Neural cell (in vitro differentiated cells): Measurements from ENCODE around the gene RAC3. TPM values are rescaled to one million over a fixed set of nuclear protein-coding genes. Genes with fewer than 3 reads are reported as not detected.

Source experiments
- H2AFZ ChIP-seq: fragments of 200-600, 300-800 bp; sonication (generic), shearing (Covaris generic); 2 replicates; pipeline ENCODE4 v1.6.0; 2014; ENCODE audit warnings: low read depth, mild to moderate bottlenecking, antibody characterized with exemption, low read length, moderate library complexity
- H3F3A ChIP-seq: fragments of 200-600 bp; shearing (Covaris generic); 2 replicates; pipeline ENCODE4 v1.6.1; 2016; ENCODE audit warnings: mild to moderate bottlenecking, moderate library complexity, mixed read lengths, antibody characterized with exemption, low read length; ENCODE audit not compliant: insufficient read depth, poor library complexity, severe bottlenecking
- H3K27ac ChIP-seq: fragments of 200-600, 300-800 bp; sonication (generic), shearing (Covaris generic); 2 replicates; pipeline ENCODE4 v1.5.1; 2014; ENCODE audit warnings: mild to moderate bottlenecking, low read length, moderate library complexity
- H3K27me3 ChIP-seq: fragments of 300-800, 200-600 bp; sonication (generic), shearing (Covaris generic); 2 replicates; pipeline ENCODE4 v1.6.0; 2014; ENCODE audit warnings: mild to moderate bottlenecking, low read depth, low read length, moderate library complexity; ENCODE audit not compliant: insufficient read depth
- H3K36me3 ChIP-seq: fragments of 300-800, 200-600 bp; sonication (generic), shearing (Covaris generic); 2 replicates; pipeline ENCODE4 v1.5.1; 2014; ENCODE audit warnings: mild to moderate bottlenecking, antibody characterized with exemption, low read length, moderate library complexity; ENCODE audit not compliant: insufficient read depth
- H3K4me2 ChIP-seq: fragments of 300-800, 200-600 bp; sonication (generic), shearing (Covaris generic); 2 replicates; pipeline ENCODE4 v1.6.0; 2014; ENCODE audit warnings: mild to moderate bottlenecking, low read length
- H3K4me3 ChIP-seq: fragments of 300-800, 200-600 bp; sonication (generic), shearing (Covaris generic); 2 replicates; pipeline ENCODE4 v1.5.1; 2014; ENCODE audit warnings: mild to moderate bottlenecking, low read length, moderate library complexity
- H3K79me2 ChIP-seq: fragments of 200-600 bp; shearing (Covaris generic); replicated peaks from 2 replicates; pipeline ENCODE4 v1.6.0; 2014; ENCODE audit warnings: mild to moderate bottlenecking, low read length, moderate library complexity; ENCODE audit not compliant: insufficient read depth
- H3K9ac ChIP-seq: fragments of 300-800, 200-600 bp; sonication (generic), shearing (Covaris generic); 2 replicates; pipeline ENCODE4 v1.6.1; 2016; ENCODE audit warnings: mild to moderate bottlenecking, low read length, mixed read lengths
- H3K9me2 ChIP-seq: fragments of 200-600 bp; shearing (Covaris generic); 2 replicates; pipeline ENCODE4 v1.6.1; 2016; ENCODE audit warnings: mild to moderate bottlenecking, low read length, mixed read lengths; ENCODE audit not compliant: insufficient read depth
- H3K9me3 ChIP-seq: fragments of 200-600, 300-800 bp; sonication (generic), shearing (Covaris generic); 2 replicates; pipeline ENCODE4 v1.6.1; 2016; ENCODE audit warnings: mild to moderate bottlenecking, mixed run types, low read length, moderate library complexity, mixed read lengths
- H4K20me1 ChIP-seq: fragments of 200-600 bp; shearing (Covaris generic); 2 replicates; pipeline ENCODE4 v1.6.1; 2016; ENCODE audit warnings: mild to moderate bottlenecking, mixed run types; ENCODE audit not compliant: insufficient read depth
- EP300 ChIP-seq: fragments of 450-650 bp; conservative IDR thresholded peaks from 2 replicates; pipeline ENCODE4 v1.6.1; 2014; ENCODE audit warnings: antibody characterized with exemption, mild to moderate bottlenecking, moderate library complexity; ENCODE audit not compliant: poor library complexity, severe bottlenecking
- EZH2 ChIP-seq: fragments of 200-600, 300-800 bp; shearing (Covaris generic), sonication (generic); IDR thresholded peaks from 2 replicates; pipeline ENCODE4 v1.6.1; 2014; ENCODE audit warnings: antibody characterized with exemption, low read length, borderline replicate concordance, mild to moderate bottlenecking; ENCODE audit not compliant: insufficient read depth, poor library complexity, severe bottlenecking
- MXI1 ChIP-seq: fragments of 450-650 bp; conservative IDR thresholded peaks from 2 replicates; pipeline ENCODE4 v1.6.1; 2014; ENCODE audit warnings: antibody characterized with exemption, mild to moderate bottlenecking; ENCODE audit not compliant: poor library complexity, severe bottlenecking
- POLR2AphosphoS5 ChIP-seq: IDR thresholded peaks from 2 replicates; pipeline ENCODE4 v1.6.1; 2012
- RAD21 ChIP-seq: fragments of 450-650 bp; conservative IDR thresholded peaks from 2 replicates; pipeline ENCODE4 v1.6.1; 2014; ENCODE audit warnings: antibody characterized with exemption, mild to moderate bottlenecking, moderate library complexity
- SMC3 ChIP-seq: fragments of 450-650 bp; conservative IDR thresholded peaks from 2 replicates; pipeline ENCODE4 v1.6.1; 2014; ENCODE audit warnings: antibody characterized with exemption, mild to moderate bottlenecking, moderate library complexity; ENCODE audit not compliant: poor library complexity
- TAF1 ChIP-seq: IDR thresholded peaks from 2 replicates; pipeline ENCODE4 v1.6.1; 2012; ENCODE audit warnings: low read depth
- polyA plus RNA-seq: library from polyadenylated mRNA; depleted of rRNA; stranded (reverse); fragments of >200 nt; gene quantifications from 2 replicates; pipeline ENCODE4 v1.2.3, GENCODE V29; 2014
- TF ChIP-seq, protein P1 (sequence below): IDR thresholded peaks from 2 replicates; pipeline ENCODE4 v1.6.1; 2012; ENCODE audit warnings: borderline replicate concordance
- TF ChIP-seq, protein P2 (sequence below): fragments of 450-650 bp; IDR thresholded peaks from 2 replicates; pipeline ENCODE4 v1.5.1; 2014; ENCODE audit warnings: antibody characterized with exemption, mild to moderate bottlenecking, moderate library complexity; ENCODE audit not compliant: poor library complexity, severe bottlenecking

RAC3 gene
- polyA plus RNA-seq, 1 donor from 2014 or later: 211 TPM

- Histone ChIP-seq H3K36me3 (no peaks in the 10 kb centered on the region), H3F3A (no peaks in the 10 kb centered on the region), H3K9ac (no peak overlapping the region), H3K79me2 (peaks cover under 1% of the 10 kb centered on the region), H4K20me1 (no peaks in the 10 kb centered on the region), H3K4me3 (no peak overlapping the region), H3K9me2 (no peaks in the 10 kb centered on the region), H3K9me3 (no peaks in the 10 kb centered on the region), H3K27me3 (no peaks in the 10 kb centered on the region), H2AFZ (no peak overlapping the region), H3K27ac (no peak overlapping the region), H3K4me2 (no peak overlapping the region)
- TF ChIP-seq EP300: no peak
- TF ChIP-seq SMC3: no peak
- TF ChIP-seq, protein P1, sequence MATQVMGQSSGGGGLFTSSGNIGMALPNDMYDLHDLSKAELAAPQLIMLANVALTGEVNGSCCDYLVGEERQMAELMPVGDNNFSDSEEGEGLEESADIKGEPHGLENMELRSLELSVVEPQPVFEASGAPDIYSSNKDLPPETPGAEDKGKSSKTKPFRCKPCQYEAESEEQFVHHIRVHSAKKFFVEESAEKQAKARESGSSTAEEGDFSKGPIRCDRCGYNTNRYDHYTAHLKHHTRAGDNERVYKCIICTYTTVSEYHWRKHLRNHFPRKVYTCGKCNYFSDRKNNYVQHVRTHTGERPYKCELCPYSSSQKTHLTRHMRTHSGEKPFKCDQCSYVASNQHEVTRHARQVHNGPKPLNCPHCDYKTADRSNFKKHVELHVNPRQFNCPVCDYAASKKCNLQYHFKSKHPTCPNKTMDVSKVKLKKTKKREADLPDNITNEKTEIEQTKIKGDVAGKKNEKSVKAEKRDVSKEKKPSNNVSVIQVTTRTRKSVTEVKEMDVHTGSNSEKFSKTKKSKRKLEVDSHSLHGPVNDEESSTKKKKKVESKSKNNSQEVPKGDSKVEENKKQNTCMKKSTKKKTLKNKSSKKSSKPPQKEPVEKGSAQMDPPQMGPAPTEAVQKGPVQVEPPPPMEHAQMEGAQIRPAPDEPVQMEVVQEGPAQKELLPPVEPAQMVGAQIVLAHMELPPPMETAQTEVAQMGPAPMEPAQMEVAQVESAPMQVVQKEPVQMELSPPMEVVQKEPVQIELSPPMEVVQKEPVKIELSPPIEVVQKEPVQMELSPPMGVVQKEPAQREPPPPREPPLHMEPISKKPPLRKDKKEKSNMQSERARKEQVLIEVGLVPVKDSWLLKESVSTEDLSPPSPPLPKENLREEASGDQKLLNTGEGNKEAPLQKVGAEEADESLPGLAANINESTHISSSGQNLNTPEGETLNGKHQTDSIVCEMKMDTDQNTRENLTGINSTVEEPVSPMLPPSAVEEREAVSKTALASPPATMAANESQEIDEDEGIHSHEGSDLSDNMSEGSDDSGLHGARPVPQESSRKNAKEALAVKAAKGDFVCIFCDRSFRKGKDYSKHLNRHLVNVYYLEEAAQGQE: no peak
- TF ChIP-seq POLR2AphosphoS5: no peak
- no peak for TF ChIP-seq TAF1
- TF ChIP-seq RAD21: no peak
- no peak for TF ChIP-seq MXI1
- TF ChIP-seq, protein P2, sequence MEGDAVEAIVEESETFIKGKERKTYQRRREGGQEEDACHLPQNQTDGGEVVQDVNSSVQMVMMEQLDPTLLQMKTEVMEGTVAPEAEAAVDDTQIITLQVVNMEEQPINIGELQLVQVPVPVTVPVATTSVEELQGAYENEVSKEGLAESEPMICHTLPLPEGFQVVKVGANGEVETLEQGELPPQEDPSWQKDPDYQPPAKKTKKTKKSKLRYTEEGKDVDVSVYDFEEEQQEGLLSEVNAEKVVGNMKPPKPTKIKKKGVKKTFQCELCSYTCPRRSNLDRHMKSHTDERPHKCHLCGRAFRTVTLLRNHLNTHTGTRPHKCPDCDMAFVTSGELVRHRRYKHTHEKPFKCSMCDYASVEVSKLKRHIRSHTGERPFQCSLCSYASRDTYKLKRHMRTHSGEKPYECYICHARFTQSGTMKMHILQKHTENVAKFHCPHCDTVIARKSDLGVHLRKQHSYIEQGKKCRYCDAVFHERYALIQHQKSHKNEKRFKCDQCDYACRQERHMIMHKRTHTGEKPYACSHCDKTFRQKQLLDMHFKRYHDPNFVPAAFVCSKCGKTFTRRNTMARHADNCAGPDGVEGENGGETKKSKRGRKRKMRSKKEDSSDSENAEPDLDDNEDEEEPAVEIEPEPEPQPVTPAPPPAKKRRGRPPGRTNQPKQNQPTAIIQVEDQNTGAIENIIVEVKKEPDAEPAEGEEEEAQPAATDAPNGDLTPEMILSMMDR: no peak
- TF ChIP-seq EZH2: no peak
These were observed 15.2 kb upstream of the RAC3 start for GRCh38 chr17:82016061-82016874.

DNA sequence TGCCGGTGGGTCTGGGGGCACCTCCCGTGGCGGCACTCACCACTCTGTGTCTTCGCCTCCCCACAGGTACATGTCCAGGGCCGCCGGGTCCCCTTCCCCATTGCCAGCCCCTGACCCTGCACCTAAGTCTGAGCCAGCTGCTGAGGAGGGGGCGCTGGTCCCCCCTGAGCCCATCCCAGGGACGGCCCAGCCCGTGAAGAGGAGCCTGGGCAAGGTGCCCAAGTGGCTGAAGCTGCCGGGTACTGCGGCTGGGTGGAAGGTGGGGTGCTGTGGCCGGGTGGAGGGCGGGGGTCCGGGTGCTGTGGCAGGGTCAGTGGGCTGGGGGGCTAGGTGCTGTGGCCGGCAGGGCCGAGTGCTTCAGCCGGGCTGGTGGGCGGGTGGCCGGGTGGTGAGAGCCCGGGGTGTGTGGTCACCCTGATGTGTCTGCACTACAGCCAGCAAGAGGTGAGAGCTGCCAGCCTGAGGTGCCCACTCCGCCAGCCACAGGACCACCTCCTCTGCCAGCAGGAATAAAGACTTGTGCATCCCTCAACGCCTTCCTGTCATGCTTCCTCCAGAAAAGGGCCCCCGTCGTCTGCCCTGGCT is 14.5 kb upstream of the RAC3 start:
- no peaks in the 10 kb centered on the region for H3K9me2 ChIP-seq
- no peaks in the 10 kb centered on the region for H3K9me3 ChIP-seq
- H3K27me3 ChIP-seq: no peaks in the 10 kb centered on the region
- H3F3A ChIP-seq: no peaks in the 10 kb centered on the region
- H3K79me2 ChIP-seq: peaks cover 8% of the 10 kb centered on the region
- H3K9ac ChIP-seq: no peak overlapping the region
- no peak overlapping the region for H3K4me2 ChIP-seq
- H3K27ac ChIP-seq: no peak overlapping the region
- no peak overlapping the region for H2AFZ ChIP-seq
- TF ChIP-seq RAD21 (no peak), EP300 (no peak), TAF1 (no peak), SMC3 (no peak), MXI1 (no peak), POLR2AphosphoS5 (no peak), EZH2 (no peak)
- TF ChIP-seq, protein P1: no peak
- TF ChIP-seq, protein P2: no peak
- no peak overlapping the region for H3K4me3 ChIP-seq
- no peaks in the 10 kb centered on the region for H3K36me3 ChIP-seq
- no peaks in the 10 kb centered on the region for H4K20me1 ChIP-seq
